GM03348 (cell line): ENCODE results near the gene NPLOC4.
A peak's percentile ranks its signal among the peaks of the same experiment; 100 is the strongest.
"Not testable (repeated sequence)": the region's sequence is repeated elsewhere in the genome, so short reads cannot be mapped to it uniquely, and the experiment has no call there.

Source experiments
- DNase-seq: peaks from one replicate; pipeline ENCODE4 v3.0.0; 2012; ENCODE audit warnings: low spot score

NPLOC4 gene

GRCh38 chr17:81636505-81637288 lies at the start of gene NPLOC4, which contains the start of gene TSPAN10:
Gene NPLOC4, minus strand, starts transcription at chr17:81637112. Its CDS starts 182 bp downstream, at chr17:81636930.
Gene TSPAN10, plus strand, starts transcription at chr17:81637196. Its CDS starts 5,217 bp downstream, at chr17:81642413.
- DNase-seq: peak; percentile 99

GRCh38 chr17:81686614-81687013 lies 49.7 kb upstream of the NPLOC4 start:
- DNase-seq: no peak

GRCh38 chr17:81685108-81685507 lies 48.2 kb upstream of the NPLOC4 start:
- peak; percentile 59 for DNase-seq

GRCh38 chr17:81684442-81684911 lies 47.6 kb upstream of the NPLOC4 start:
- no peak for DNase-seq

- peak; percentile 100 for DNase-seq
Observed at GRCh38 chr17:81683584-81684441, 46.9 kb upstream of the NPLOC4 start, which contains the start of the genes ARL16 and HGS. Gene ARL16, minus strand, starts transcription at chr17:81683797. Its CDS starts 44 bp downstream, at chr17:81683753. Gene HGS, plus strand, starts transcription at chr17:81684011. Its CDS starts 56 bp downstream, at chr17:81684067.

- DNase-seq: peak; percentile 38
Observed at GRCh38 chr17:81683208-81683583, 46.3 kb upstream of the NPLOC4 start.

GRCh38 chr17:81682565-81683207 lies 45.8 kb upstream of the NPLOC4 start:
- no peak for DNase-seq

- no peak for DNase-seq
Observed at GRCh38 chr17:81681672-81682071, 44.8 kb upstream of the NPLOC4 start.

GRCh38 chr17:81680150-81680549 lies 43.2 kb upstream of the NPLOC4 start:
- DNase-seq: no peak

GRCh38 chr17:81676906-81677305 lies 40.0 kb upstream of the NPLOC4 start:
- no peak for DNase-seq

- not testable (repeated sequence) for DNase-seq
Observed at GRCh38 chr17:81675515-81676221, 38.8 kb upstream of the NPLOC4 start.

- DNase-seq: no peak
Observed at GRCh38 chr17:81673561-81674258, 36.8 kb upstream of the NPLOC4 start.

- DNase-seq: no peak
Observed at GRCh38 chr17:81672954-81673353, 36.0 kb upstream of the NPLOC4 start.

- DNase-seq: no peak
Observed at GRCh38 chr17:81672504-81672903, 35.6 kb upstream of the NPLOC4 start.

- DNase-seq: no peak
Observed at GRCh38 chr17:81667754-81668153, 30.8 kb upstream of the NPLOC4 start.

- peak; percentile 99 for DNase-seq
Observed at GRCh38 chr17:81666342-81667191, 29.7 kb upstream of the NPLOC4 start, which contains the start of the genes CCDC137 and OXLD1. Gene CCDC137, plus strand, starts transcription at chr17:81666737. Its CDS starts 30 bp downstream, at chr17:81666767. Gene OXLD1, minus strand, starts transcription at chr17:81666605. Its CDS starts 28 bp downstream, at chr17:81666577.

- DNase-seq: no peak
Observed at GRCh38 chr17:81666092-81666341, 29.1 kb upstream of the NPLOC4 start.

GRCh38 chr17:81665205-81666091 lies 28.5 kb upstream of the NPLOC4 start:
- peak; percentile 47 for DNase-seq

- no peak for DNase-seq
Observed at GRCh38 chr17:81664051-81664470, 27.1 kb upstream of the NPLOC4 start.
